GM23248 (cell line): ENCODE measurements around the gene KIAA1671.

Source experiments
- EZH2 ChIP-seq: fragments of 200-600 bp; sonication (generic); IDR thresholded peaks from 2 replicates; pipeline ENCODE4 v1.6.1; 2018; ENCODE audit warnings: antibody characterized with exemption, mild to moderate bottlenecking; ENCODE audit not compliant: insufficient read depth, poor library complexity, severe bottlenecking
- EZH2phosphoT487 ChIP-seq: fragments of 200-600 bp; sonication (generic); IDR thresholded peaks from 2 replicates; pipeline ENCODE4 v1.6.1; 2018; ENCODE audit warnings: antibody characterized with exemption, moderate library complexity, mild to moderate bottlenecking, low read depth; ENCODE audit not compliant: insufficient read depth

DNA sequence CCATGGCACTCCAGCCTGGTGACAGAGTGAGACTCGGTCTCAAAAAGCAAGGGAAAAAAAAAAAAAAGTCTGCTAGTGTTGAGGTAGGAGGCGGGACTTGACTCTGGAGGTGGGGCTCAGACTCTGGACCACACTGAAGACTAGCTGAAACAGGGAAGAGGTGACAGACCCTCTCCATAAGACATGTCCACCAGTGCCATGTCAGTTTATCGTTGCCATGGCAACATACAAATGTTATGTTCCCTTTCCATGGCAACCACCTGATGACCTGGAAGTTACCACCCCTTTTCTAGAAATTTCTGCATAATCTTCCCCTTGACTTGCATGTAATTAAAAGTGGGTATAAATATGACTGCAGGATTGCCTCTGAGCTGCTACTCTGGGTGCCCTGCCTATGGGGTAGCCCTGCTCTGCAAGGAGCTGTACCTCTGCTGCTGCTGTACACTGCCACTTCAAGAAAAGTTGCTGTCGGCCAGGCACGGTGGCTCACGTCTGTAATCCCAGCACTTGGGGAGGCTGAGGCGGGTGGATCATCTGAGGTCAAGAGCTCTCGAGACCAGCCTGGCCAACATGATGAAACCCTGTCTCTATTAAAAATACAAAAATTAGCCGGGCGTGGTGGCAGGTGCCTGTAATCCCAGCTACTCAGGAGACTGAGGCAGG, 55.1 kb downstream of the KIAA1671 start:
- TF ChIP-seq EZH2phosphoT487, result no peak
- no peak for TF ChIP-seq EZH2
